Loucy (cell line): ENCODE data around the gene TICAM2.
"Not testable (repeated sequence)": the region's sequence is repeated elsewhere in the genome, so short reads cannot be mapped to it uniquely, and the experiment has no call there.

ENCODE experiments used
- H2AFZ ChIP-seq: fragments of 200-600 bp; sonication (generic); 2 replicates; pipeline ENCODE4 v1.6.0; 2016; ENCODE audit warnings: antibody characterized with exemption, mild to moderate bottlenecking, low read length, moderate library complexity
- H3F3A ChIP-seq: fragments of 200-600 bp; 2 replicates; pipeline ENCODE4 v1.6.0; 2016; ENCODE audit warnings: antibody characterized with exemption, low read depth, mild to moderate bottlenecking
- H3K27me3 ChIP-seq: fragments of 200-600 bp; sonication (generic); 2 replicates; pipeline ENCODE4 v1.6.1; 2014; ENCODE audit warnings: low read length, mild to moderate bottlenecking; ENCODE audit not compliant: insufficient read depth, poor library complexity, severe bottlenecking
- H3K36me3 ChIP-seq: fragments of 200-600 bp; sonication (generic); 2 replicates; pipeline ENCODE4 v1.6.1; 2016; ENCODE audit warnings: low read length; ENCODE audit not compliant: insufficient read depth
- H3K4me1 ChIP-seq: fragments of 200-600 bp; sonication (generic); 2 replicates; pipeline ENCODE4 v1.5.1; 2014; ENCODE audit warnings: low read length, mild to moderate bottlenecking; ENCODE audit not compliant: insufficient read depth, poor library complexity, severe bottlenecking
- H3K4me2 ChIP-seq: fragments of 200-600 bp; sonication (generic); 2 replicates; pipeline ENCODE4 v1.6.0; 2014; ENCODE audit warnings: antibody characterized with exemption, low read length, low read depth, mild to moderate bottlenecking; ENCODE audit not compliant: poor library complexity, severe bottlenecking
- H3K4me3 ChIP-seq: fragments of 200-600 bp; sonication (generic); 2 replicates; pipeline ENCODE4 v1.5.1; 2014; ENCODE audit warnings: low read length, mild to moderate bottlenecking, mixed read lengths; ENCODE audit not compliant: poor library complexity, severe bottlenecking
- H3K79me2 ChIP-seq: fragments of 200-600 bp; sonication (generic); 2 replicates; pipeline ENCODE4 v1.6.1; 2014; ENCODE audit warnings: low read length; ENCODE audit not compliant: insufficient read depth
- H3K9ac ChIP-seq: fragments of 200-600 bp; sonication (generic); 2 replicates; pipeline ENCODE4 v1.6.0; 2014; ENCODE audit warnings: mild to moderate bottlenecking, low read depth, low read length, moderate library complexity; ENCODE audit not compliant: poor library complexity, severe bottlenecking
- H3K9me2 ChIP-seq: fragments of 200-600 bp; sonication (generic); replicated peaks from 2 replicates; pipeline ENCODE4 v1.6.1; 2016; ENCODE audit warnings: low read depth, low read length, mixed read lengths
- H3K9me3 ChIP-seq: fragments of 200-600 bp; sonication (generic); 2 replicates; pipeline ENCODE4 v1.6.1; 2014; ENCODE audit warnings: mild to moderate bottlenecking, antibody characterized with exemption, low read length, low read depth; ENCODE audit not compliant: insufficient read depth
- H4K20me1 ChIP-seq: fragments of 200-600 bp; sonication (generic); 2 replicates; pipeline ENCODE4 v1.6.0; 2014; ENCODE audit warnings: antibody characterized with exemption, low read length, mild to moderate bottlenecking; ENCODE audit not compliant: insufficient read depth, poor library complexity, severe bottlenecking
- EZH2phosphoT487 ChIP-seq: fragments of 200-600 bp; IDR thresholded peaks from 2 replicates; pipeline ENCODE4 v1.6.1; 2018; ENCODE audit warnings: antibody characterized with exemption, mild to moderate bottlenecking, moderate library complexity, borderline replicate concordance
- TF ChIP-seq, protein P1 (sequence below): fragments of 200-600 bp; sonication (generic); conservative IDR thresholded peaks from 2 replicates; pipeline ENCODE4 v1.5.1; 2014; ENCODE audit warnings: mild to moderate bottlenecking, antibody characterized with exemption, low read length

Gene TICAM2, protein sequence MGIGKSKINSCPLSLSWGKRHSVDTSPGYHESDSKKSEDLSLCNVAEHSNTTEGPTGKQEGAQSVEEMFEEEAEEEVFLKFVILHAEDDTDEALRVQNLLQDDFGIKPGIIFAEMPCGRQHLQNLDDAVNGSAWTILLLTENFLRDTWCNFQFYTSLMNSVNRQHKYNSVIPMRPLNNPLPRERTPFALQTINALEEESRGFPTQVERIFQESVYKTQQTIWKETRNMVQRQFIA

DNA sequence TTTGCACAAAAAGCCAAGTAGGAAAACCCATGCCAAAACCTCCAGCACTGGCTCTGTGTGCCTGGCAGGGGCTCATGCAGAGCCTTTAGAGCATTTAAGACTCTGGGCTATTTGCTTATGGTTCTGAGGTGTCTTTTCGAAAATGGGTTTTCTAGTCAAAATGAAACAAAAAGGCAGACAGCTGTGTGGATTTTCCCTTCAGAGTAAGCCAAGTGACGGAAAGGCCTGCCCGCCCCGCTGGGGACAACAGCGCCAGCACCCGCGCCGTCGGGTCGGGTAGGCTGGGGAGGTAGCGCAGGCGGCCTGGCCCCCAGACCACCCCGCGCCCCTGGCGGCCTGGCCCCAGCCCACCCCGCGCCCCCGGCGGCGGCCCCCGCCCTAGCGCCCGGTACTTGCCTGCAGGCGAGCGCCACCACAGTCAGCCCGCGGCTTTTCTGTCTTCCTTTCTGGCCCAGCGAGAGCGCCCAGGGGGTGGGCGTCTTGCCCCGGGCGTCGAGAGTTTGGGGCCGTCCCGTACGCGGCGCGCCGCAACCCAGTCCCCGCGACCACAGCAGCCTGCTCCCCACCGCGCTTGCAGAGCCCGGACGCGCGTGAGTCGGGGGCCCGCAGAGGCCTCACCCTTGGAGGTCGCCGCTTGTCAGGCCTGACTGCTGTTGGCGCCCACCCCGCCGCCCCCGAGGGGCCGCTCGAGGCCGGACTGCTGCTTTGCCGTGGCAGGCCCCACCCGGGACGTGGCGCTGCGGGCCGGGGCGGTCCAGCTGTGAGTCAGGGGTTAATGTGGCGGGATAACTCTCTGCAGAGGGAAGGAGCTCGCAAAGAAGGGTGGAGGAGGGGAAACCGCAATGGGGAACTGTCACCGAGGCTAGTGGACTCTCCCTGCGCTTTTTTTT, at the start of gene TICAM2:
Gene TICAM2 (minus strand): TSS at position 779 of the 890 bp plus-strand sequence. CDS start 21,223 bp downstream, outside the sequence.
- H3K9me2 ChIP-seq, result no peaks in the 10 kb centered on the region
- no peaks in the 10 kb centered on the region for H3K9me3 ChIP-seq
- no peaks in the 10 kb centered on the region for H3F3A ChIP-seq
- H3K27me3 ChIP-seq, result no peaks in the 10 kb centered on the region
- H3K79me2 ChIP-seq, result no peaks in the 10 kb centered on the region
- H3K4me3 ChIP-seq, result no peak within 1 kb of the TSS
- no peak within 1 kb of the TSS for H3K9ac ChIP-seq
- H3K36me3 ChIP-seq, result no peaks in the 10 kb centered on the region
- H4K20me1 ChIP-seq, result no peaks in the 10 kb centered on the region
- H3K4me1 ChIP-seq, result no peaks in the 10 kb centered on the region
- H3K4me2 ChIP-seq, result no peak within 1 kb of the TSS
- no peak within 1 kb of the TSS for H2AFZ ChIP-seq
- no peak for TF ChIP-seq EZH2phosphoT487
- TF ChIP-seq, protein P1, sequence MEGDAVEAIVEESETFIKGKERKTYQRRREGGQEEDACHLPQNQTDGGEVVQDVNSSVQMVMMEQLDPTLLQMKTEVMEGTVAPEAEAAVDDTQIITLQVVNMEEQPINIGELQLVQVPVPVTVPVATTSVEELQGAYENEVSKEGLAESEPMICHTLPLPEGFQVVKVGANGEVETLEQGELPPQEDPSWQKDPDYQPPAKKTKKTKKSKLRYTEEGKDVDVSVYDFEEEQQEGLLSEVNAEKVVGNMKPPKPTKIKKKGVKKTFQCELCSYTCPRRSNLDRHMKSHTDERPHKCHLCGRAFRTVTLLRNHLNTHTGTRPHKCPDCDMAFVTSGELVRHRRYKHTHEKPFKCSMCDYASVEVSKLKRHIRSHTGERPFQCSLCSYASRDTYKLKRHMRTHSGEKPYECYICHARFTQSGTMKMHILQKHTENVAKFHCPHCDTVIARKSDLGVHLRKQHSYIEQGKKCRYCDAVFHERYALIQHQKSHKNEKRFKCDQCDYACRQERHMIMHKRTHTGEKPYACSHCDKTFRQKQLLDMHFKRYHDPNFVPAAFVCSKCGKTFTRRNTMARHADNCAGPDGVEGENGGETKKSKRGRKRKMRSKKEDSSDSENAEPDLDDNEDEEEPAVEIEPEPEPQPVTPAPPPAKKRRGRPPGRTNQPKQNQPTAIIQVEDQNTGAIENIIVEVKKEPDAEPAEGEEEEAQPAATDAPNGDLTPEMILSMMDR, result no peak

DNA sequence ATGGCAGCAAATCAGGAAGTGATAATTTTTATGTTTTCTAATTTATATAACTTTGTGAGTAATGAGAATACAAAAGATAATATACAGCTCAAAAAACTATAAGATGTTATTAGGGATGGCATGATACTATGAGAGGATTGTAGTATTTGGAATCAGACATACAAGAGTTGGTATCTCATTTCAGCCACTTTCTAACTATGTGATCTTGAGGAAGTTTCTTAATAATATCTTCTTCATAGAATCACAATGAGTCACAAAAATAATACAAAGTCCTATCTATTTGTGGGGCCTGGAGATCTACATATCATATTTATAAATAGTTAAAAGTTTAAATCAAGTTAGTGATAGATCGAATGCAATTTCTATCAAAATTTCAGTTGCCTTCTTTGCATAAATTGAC, 47.3 kb upstream of the TICAM2 start:
- Histone ChIP-seq H3K9ac (no peak overlapping the region), H3K9me3 (no peaks in the 10 kb centered on the region), H3K4me2 (no peak overlapping the region), H3K4me1 (no peaks in the 10 kb centered on the region), H3K79me2 (no peaks in the 10 kb centered on the region), H3K4me3 (no peak overlapping the region), H3K9me2 (no peaks in the 10 kb centered on the region), H3K27me3 (no peaks in the 10 kb centered on the region), H3F3A (no peaks in the 10 kb centered on the region), H2AFZ (no peak overlapping the region), H4K20me1 (no peaks in the 10 kb centered on the region), H3K36me3 (no peaks in the 10 kb centered on the region)
- TF ChIP-seq, protein P1, result no peak
- TF ChIP-seq EZH2phosphoT487, result no peak

DNA sequence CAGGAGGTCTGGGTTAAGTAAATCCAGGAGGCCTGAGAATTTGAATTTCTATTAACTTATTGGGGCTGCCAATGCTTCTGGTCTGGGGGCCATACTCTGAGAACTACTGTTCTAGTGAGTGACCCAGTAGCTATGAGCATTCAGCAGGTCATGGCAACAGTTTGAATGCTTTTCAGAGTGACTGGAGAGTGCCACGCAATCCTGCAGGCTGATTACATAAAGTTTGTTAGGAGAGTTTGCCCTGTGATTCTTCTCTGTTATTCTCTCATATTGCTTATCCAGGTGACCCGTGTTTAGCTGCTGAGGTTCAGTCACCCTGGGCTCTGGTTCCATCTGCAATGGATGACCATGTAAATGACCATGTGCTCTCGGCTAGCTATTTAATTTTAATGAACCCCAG, 45.8 kb upstream of the TICAM2 start:
- Histone ChIP-seq H3K9me2 (no peaks in the 10 kb centered on the region), H4K20me1 (no peaks in the 10 kb centered on the region), H3K4me2 (no peak overlapping the region), H3K9ac (no peak overlapping the region), H3K27me3 (no peaks in the 10 kb centered on the region), H3F3A (no peaks in the 10 kb centered on the region), H3K4me3 (no peak overlapping the region), H3K79me2 (no peaks in the 10 kb centered on the region), H3K36me3 (no peaks in the 10 kb centered on the region), H3K4me1 (no peaks in the 10 kb centered on the region), H2AFZ (no peak overlapping the region), H3K9me3 (no peaks in the 10 kb centered on the region)
- TF ChIP-seq EZH2phosphoT487, result no peak
- TF ChIP-seq, protein P1, result no peak

DNA sequence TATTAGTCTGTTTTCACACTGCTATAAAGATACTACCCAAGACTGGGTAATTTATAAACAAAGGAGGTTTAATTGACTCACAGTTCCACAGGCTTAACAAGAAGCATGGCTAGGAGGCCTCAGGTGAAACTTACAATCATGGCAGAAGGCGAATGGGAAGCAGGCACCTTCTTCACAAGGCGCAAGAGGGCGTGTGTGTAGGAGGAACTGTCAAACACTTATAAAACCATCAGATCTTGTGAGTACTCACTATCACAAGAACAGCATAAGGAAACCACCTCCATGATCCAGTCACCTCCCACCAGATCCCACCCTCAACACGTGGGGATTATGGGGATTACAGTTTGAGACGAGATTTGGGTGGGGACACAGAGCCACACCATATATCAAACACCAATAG, 43.1 kb upstream of the TICAM2 start:
- H3K9me3 ChIP-seq, H3K79me2 ChIP-seq, H3K36me3 ChIP-seq, H4K20me1 ChIP-seq, H3K4me1 ChIP-seq, H2AFZ ChIP-seq, H3K9ac ChIP-seq, H3K9me2 ChIP-seq, H3F3A ChIP-seq, H3K27me3 ChIP-seq, H3K4me2 ChIP-seq, H3K4me3 ChIP-seq: not testable (repeated sequence)
